ENCODE data around the gene GRIK1. TPM values are rescaled to one million over a fixed set of nuclear protein-coding genes. Genes with fewer than 3 reads are reported as not detected.

The GRIK1 gene
- total RNA-seq, 2 experiments from 2014 or later = not detected

Other genes starting within 250 kb of the GRIK1 start
- not detected for gene CLDN17, start 226.8 kb upstream of the GRIK1 start, total RNA-seq

All from activated naive CD8-positive, alpha-beta T cell treated with anti-CD3 and anti-CD28 coated beads for 36 hours (primary cell).